Activated T-cell treated with anti-CD3 and anti-CD28 coated beads, Interleukin-2, amount 50 U/mL, for 1 hour (primary cell): ENCODE data around the gene TPRG1L.

Experiments
- DNase-seq: peaks from one replicate; pipeline ENCODE4 v3.0.0-alpha.2; 2020

TPRG1L gene

DNA sequence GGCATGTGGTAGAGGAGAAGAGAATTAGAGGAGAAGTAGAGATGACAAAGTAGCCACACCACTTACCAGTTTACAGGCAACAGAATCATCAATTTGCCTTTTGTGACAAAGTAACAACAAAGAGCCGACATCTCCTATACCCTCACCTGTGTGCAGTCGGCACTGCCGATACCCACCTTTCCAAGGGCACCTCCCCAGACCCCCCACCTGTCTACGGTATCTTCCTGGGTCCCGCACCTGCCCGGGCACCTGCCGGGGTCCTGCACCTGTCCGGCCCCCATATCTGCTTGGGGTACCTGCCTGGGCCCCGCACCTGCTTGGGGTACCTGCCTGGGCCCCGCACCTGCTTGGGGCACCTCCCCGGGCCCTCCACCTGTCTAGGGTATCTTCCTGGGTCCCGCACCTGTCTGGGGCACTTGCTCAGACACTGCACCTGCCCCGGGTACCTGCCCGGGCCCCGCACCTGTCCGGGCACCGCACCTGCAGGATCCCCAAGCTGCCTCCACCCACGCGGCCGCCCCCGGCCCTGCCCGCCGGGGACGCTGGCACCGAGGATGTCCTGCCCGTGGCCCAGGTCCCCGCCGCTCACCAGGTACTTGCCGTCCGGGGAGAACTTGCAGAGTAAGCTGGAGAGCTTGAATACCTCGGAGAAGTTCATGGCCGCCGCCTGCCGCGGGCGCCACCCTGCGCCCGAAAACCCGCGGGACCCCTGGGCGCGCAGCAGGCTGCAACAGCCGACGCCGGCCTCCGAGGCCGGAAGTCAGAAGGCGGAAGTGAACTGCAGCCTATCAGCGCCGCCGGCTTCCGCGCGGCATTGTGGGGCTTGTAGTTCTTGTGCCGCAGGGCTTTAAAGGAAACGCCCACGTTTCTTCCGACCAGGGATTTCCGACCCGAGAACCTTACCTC is 24.8 kb downstream of the TPRG1L start, which contains the start of gene WRAP73:
TSS of gene WRAP73 (minus strand) at position 762 of the 906 bp plus-strand sequence. CDS start at position 658, 104 bp downstream.
- DNase-seq, result peak; percentile 89

- DNase-seq, result peak; percentile 26
These were observed 25.6 kb downstream of the TPRG1L start for GRCh38 chr1:3650248-3651025.

DNA sequence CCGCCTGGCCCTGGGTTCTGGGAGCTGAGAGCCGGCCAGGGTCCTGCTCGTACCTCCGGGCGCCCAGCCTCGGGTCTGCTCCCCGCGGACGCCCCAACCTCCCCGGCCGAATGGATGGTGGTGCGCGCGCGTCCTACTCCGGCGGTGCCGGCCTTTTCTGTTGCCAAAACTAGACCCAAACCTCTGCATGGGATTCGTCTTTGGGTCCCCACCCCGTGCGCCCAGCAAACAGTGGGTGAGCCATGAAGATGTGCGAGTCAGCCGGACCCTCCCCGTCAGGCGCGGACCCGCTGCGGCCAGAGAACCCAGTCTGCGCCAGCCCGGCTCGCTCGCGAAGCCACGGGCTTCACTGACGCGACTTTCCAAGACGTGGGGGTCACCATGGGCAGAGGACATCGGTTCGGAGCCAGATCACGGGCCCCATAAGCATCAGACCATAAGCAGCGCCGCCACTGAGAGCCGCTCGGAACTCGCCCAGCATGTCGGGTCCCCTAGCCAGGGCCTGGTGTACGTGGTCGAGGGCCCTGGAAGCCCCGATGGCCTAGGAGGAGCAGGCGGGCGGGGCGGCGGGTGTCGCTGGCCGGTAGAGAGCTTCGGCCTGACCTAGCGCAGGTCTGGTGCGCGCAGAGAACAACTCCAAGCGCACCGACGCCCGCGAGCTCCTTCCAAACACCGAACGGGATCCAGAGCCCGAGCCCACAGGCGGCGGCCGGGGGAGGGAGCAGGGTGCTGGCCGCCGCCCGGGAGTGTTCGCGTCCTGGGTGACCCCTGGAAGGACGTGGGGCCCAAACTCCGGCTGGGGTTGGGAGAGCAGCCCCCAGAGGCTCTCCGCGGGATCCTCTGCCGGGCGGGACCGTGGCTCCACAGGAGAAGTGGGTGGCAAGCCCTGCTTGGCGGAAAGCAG is 26.5 kb downstream of the TPRG1L start:
- DNase-seq, result peak; percentile 38

- peak; percentile 36 for DNase-seq
These were observed 27.2 kb downstream of the TPRG1L start, which contains the start of gene TP73 for GRCh38 chr1:3651930-3652547. TP73 (plus strand) TSS chr1:3652516; CDS start chr1:3682366, 29,850 bp downstream.

- DNase-seq, result no peak
These were observed 27.9 kb downstream of the TPRG1L start for GRCh38 chr1:3652548-3653285.

DNA sequence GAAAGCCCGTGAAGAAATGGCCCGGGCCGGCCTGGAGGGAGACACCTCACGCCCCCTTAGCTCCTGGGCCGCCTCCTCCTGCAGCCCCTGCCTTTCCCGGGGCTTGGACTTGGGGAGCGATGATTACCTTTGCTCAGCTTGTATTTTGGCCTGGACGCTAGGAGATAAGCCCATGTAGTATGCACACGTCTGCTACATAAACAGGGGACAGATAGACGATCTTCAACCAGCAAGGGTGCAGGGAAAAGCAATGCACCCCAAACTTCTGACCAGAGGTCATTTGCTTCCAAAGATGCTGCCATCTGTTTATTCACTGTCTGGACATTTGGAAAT is 28.4 kb downstream of the TPRG1L start:
- DNase-seq, result no peak

DNA sequence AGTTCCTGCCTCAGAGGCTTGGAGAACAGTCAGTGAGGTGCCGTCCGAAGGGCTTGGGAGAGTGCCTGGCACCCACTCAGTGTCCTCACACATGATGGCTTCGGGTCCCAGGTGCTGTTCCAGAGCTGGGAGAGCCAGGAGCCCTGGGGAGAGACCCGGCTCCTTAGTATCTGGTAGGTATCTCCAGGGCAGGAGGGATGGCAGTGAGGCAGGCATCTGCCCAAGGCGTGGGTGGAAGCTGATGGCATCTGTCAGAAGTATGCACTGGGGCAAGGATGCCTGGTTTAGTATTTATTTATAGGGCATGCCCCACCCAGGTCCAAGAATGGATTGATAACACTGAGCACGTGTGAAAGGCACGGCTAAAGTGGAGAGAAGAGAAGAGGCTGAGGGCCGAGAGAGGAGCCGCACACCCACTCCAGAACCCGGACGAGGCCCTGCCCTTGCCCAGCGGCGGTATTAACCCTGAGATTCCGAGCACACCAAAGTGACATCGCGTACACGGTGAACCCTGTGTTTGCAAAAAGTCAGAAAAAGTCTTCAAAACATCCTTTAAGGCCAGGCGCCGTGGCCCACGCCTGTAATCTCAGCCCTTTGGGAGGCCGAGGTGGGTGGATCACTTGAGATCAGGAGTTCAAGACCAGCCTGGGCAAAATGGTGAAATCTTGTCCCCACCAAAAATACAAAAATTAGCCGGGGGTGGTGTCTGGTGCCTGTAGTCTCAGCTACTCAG is 29.9 kb downstream of the TPRG1L start:
- DNase-seq, result no peak

DNA sequence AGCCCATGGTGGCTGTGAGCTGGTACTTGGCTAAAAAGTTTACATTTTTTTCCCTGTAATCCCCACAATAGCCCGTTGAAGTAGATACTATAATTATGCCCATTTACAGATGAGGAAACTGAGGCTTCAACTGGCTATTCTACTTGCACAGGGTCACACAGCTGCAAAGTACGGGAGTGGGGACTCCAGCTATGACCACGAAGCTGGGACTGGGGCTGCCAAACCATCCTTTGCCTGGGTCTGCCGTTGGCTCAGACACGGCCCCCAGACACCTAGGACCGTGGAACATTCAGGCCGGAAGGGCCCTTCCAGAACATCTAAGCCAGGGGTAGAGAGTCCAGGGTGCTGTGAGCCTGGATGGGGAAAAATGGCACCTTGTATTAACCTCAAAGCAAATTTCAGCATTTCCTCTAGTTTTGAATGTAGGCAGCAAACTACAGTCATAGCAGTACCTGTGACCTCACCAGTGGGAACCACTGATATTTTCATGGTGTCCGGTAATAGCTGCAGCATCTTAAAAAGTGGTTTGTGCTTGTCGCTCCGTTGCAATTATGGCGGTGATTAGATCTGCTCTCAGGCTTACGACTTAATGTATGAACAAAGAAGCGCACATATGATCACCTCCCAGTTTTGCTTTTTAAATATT is 31.8 kb downstream of the TPRG1L start:
- DNase-seq, result no peak

DNA sequence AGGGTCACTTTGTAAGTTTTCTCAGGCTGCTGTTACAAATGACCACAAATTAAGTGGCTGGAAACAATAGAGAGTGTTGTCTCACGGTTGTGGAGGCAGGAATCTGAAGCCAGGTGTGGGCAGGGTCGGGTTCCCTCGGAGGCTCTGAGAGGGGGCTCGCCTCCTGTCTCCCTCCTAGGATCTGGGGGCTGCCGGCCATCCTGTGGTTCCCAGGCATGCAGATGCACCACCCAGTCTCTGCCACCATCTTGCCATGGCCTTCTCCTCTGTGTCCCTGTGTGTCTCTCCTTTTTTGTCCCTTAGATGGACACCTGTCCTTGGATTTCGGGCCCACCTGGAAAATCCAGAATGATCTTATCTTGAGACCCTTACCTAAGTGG is 32.3 kb downstream of the TPRG1L start:
- no peak for DNase-seq

- DNase-seq, result no peak
These were observed 32.9 kb downstream of the TPRG1L start for GRCh38 chr1:3657578-3658230.

- DNase-seq, result no peak
These were observed 33.4 kb downstream of the TPRG1L start for GRCh38 chr1:3658231-3658615.

DNA sequence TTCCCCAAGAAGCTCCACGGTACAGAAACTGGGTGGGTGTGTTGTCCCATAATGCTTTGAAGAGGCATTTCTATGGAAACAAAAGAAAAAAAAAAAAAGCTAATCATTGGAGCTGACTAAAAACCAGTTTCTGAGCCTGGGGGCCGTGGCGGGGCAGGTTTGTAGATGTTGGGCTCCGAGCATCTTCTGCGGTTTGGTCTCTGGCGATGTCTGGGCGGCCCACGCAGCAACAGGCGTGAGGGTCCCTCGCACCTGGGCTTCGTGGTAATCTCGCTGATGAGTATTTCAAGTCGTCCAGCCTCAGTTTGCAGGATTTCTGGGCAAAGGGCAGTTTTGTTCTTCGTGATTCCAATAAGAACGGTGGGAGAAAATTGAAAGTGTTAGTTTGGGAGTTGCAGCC is 34.3 kb downstream of the TPRG1L start:
- no peak for DNase-seq

DNA sequence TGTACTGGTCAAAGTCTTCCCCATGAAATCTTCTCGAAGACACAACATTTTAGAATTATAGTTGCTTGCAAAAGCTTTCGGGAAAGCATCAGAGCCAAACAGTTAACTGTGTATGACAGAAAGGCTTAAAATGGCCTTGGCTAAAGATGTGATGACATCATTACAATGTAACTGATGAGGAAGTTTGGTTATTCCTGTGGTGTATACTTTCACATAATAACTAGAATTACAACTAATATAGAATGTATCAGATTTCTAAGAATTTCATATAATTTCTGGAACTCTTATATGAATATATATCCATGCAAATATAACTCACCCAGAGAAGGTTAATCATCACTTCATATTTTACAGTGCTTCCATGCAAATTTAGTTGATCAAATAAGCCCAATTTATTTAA is 35.9 kb downstream of the TPRG1L start:
- DNase-seq, result no peak

- DNase-seq, result no peak
These were observed 36.8 kb downstream of the TPRG1L start for GRCh38 chr1:3661631-3662030.

DNA sequence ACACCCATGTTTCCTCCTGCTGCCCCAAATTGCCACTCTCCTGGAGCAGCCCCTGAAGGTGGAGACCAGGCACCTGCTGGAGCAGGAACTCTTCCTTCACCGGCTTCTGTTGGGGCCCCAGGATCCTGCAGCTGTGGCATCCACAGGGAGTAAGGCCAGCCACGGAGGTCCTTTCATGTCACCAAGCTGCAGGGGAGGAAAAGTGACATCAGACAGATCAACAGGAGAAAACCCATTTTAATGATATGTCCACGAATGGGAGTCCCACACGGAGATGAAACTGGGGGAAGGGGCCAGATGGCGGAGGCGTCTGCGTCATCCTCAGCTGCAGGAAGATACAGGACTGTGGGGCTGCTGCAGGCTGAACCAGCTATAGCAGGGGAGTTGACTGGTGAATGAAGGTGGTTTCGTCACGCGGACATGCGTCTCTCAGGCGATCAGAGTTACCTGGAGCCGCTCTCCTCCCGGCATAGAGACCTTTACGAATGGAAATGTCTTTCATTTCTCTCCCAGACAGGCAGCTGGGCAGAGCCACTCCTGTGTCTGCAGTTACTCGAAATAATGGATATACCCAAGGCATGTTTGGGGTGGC is 37.4 kb downstream of the TPRG1L start:
- no peak for DNase-seq

- DNase-seq, result no peak
These were observed 39.3 kb downstream of the TPRG1L start for GRCh38 chr1:3663999-3664699.

DNA sequence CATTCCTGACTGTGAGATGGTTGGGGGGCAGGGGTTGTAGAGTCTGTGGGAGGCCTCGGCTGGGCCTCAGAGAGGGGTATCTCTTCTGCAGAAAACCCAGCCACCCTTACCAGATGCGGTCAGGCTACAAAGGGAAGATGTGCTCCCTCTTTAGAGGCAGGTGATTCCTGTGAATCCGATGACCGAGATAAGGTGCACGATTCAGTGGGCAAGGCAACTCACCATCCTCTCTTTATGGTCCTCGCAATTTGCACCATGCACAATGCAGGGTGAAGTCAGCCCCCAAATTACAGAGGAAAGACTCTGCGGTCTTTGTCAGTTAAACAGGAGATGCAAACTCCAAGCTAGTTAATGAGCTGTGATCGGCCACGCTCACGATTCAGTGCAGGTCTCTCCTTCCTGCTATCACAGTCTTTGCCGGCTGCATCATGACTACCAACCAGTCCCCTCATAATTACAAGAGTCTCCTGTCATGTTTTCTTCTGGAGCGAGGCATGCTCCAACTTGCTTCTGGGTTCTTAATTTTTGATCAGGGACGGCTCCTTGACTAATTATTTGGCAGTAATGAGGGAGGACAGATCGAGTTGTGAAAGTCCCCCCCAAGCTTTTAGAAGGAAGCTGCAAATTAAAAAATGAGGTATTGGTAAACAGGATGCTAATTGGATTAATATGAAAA is 40.0 kb downstream of the TPRG1L start:
- DNase-seq, result no peak

DNA sequence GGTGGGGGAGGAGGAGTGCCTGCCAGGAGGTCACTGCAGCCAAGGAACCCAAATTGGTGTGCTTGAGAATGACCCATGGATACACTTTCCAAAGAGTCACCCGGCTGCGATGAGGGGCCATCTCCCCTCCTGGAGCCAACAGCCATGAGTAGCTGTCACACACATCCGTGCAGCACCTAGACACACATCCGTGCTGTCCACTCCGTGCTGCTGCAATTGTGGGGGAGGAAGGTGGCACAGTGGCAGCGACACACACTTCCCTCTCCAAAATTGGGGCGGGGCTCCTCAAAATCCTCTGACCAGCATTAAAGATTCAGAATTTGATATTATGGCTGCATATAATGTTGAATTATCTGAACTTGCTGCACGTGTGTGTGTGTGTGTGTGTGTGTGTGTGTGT is 43.3 kb downstream of the TPRG1L start:
- no peak for DNase-seq
